ENCODE measurements around the gene TMEM120B. TPM values are rescaled to one million over a fixed set of nuclear protein-coding genes. Genes with fewer than 3 reads are reported as not detected.

Gene TMEM120B
- total and polyA plus RNA-seq, 2 of the 13 experiments (the other 11 are each of a cell fraction or from before 2014, with no cell fraction given) = 7.1 to 12.9 TPM

GRCh38 chr12:121775501-121775900 lies 62.9 kb downstream of the TMEM120B start (continued):
- TF ChIP-seq PHF5A (CRISPR knock-in tag; IDR thresholded peaks at IDR 0.05; ENCODE audit: low read depth, unreplicated experiment) = no peak
- no peak for TF ChIP-seq ZNF329 (CRISPR knock-in tag; IDR thresholded peaks at IDR 0.05; ENCODE audit: low read depth)
- no peak for TF ChIP-seq ZNF720 (CRISPR knock-in tag; IDR thresholded peaks at IDR 0.05)
- TF ChIP-seq ZSCAN5A (CRISPR knock-in tag; IDR thresholded peaks at IDR 0.05; ENCODE audit: borderline replicate concordance) = no peak
- TF ChIP-seq HMGXB3 (CRISPR knock-in tag; IDR thresholded peaks at IDR 0.05; ENCODE audit: borderline replicate concordance) = no peak
- no peak for TF ChIP-seq JUNB (CRISPR knock-in tag; IDR thresholded peaks at IDR 0.05; ENCODE audit: borderline replicate concordance)
- no peak for TF ChIP-seq ZNF451 (CRISPR knock-in tag; IDR thresholded peaks at IDR 0.05)
